Neural progenitor cell (in vitro differentiated cells): Measurements from ENCODE around the gene SGO1. TPM values are rescaled to one million over a fixed set of nuclear protein-coding genes. Genes with fewer than 3 reads are reported as not detected.

Experiments
- DNase-seq: peaks from one replicate; pipeline ENCODE4 v3.0.0-alpha.2; 2016; ENCODE audit warnings: low spot score
- H2AFZ ChIP-seq: fragments of 200-600 bp; sonication (generic); replicated peaks from 2 replicates; pipeline ENCODE4 v1.6.1; 2016; ENCODE audit warnings: antibody characterized with exemption
- H3F3A ChIP-seq: fragments of 200-600 bp; sonication (generic); 2 replicates; pipeline ENCODE4 v1.6.1; 2016; ENCODE audit warnings: antibody characterized with exemption, low read depth
- H3K27ac ChIP-seq: fragments of 200-600 bp; sonication (generic); 2 replicates; pipeline ENCODE4 v1.5.1; 2016; ENCODE audit warnings: mild to moderate bottlenecking
- H3K27me3 ChIP-seq: fragments of 200-600 bp; sonication (generic); 2 replicates; pipeline ENCODE4 v1.6.1; 2016; ENCODE audit warnings: mild to moderate bottlenecking, moderate library complexity
- H3K36me3 ChIP-seq: fragments of 200-600 bp; sonication (generic); 2 replicates; pipeline ENCODE4 v1.5.1; 2016
- H3K4me1 ChIP-seq: fragments of 200-600 bp; sonication (generic); 2 replicates; pipeline ENCODE4 v1.6.1; 2016; ENCODE audit warnings: mixed run types
- H3K4me2 ChIP-seq: fragments of 200-600 bp; sonication (generic); 2 replicates; pipeline ENCODE4 v1.6.1; 2016
- H3K4me3 ChIP-seq: fragments of 200-600 bp; sonication (generic); 2 replicates; pipeline ENCODE4 v1.5.1; 2016
- H3K79me2 ChIP-seq: fragments of 200-600 bp; sonication (generic); 2 replicates; pipeline ENCODE4 v1.6.1; 2016; ENCODE audit warnings: low read depth
- H3K9ac ChIP-seq: fragments of 200-600 bp; sonication (generic); 2 replicates; pipeline ENCODE4 v1.6.1; 2016
- H3K9me3 ChIP-seq: fragments of 200-600 bp; sonication (generic); 2 replicates; pipeline ENCODE4 v1.5.1; 2016; ENCODE audit warnings: low read depth
- H4K20me1 ChIP-seq: fragments of 200-600 bp; sonication (generic); 2 replicates; pipeline ENCODE4 v1.6.1; 2016; ENCODE audit warnings: low read depth
- H3K27ac Mint-ChIP-seq: 3 replicates; pipeline ENCODE4 v1.8.0; 2021; ENCODE audit warnings: mixed read lengths
- H3K27me3 Mint-ChIP-seq: 2 replicates; pipeline ENCODE4 v1.8.0; 2022; ENCODE audit warnings: low read depth, mild to moderate bottlenecking, inconsistent platforms, moderate library complexity, mixed read lengths; ENCODE audit not compliant: insufficient read depth
- H3K36me3 Mint-ChIP-seq: 3 replicates; pipeline ENCODE4 v1.8.0; 2021; ENCODE audit warnings: mixed read lengths
- H3K4me1 Mint-ChIP-seq: 3 replicates; pipeline ENCODE4 v1.8.0; 2021; ENCODE audit warnings: mixed read lengths
- H3K4me3 Mint-ChIP-seq: 3 replicates; pipeline ENCODE4 v1.8.0; 2021; ENCODE audit warnings: mild to moderate bottlenecking, moderate library complexity, mixed read lengths
- H3K9me3 Mint-ChIP-seq: 3 replicates; pipeline ENCODE4 v1.8.0; 2020; ENCODE audit warnings: mixed read lengths
- EZH2 ChIP-seq: fragments of 200-600 bp; sonication (generic); IDR thresholded peaks from 2 replicates; pipeline ENCODE4 v1.6.1; 2017; ENCODE audit warnings: antibody characterized with exemption, mild to moderate bottlenecking, moderate library complexity
- EZH2phosphoT487 ChIP-seq: fragments of 200-600 bp; sonication (generic); IDR thresholded peaks from 2 replicates; pipeline ENCODE4 v1.6.1; 2017; ENCODE audit warnings: antibody characterized with exemption
- total RNA-seq: library from RNA; depleted of rRNA; stranded (reverse); fragments of >200 nt; gene quantifications from 2 replicates; pipeline ENCODE4 v1.2.3, GENCODE V29; 2015; ENCODE audit warnings: low replicate concordance
- TF ChIP-seq, protein P1 (sequence below): fragments of 200-600 bp; sonication (generic); IDR thresholded peaks from 2 replicates; pipeline ENCODE4 v1.5.1; 2017; ENCODE audit warnings: antibody characterized with exemption, mild to moderate bottlenecking

SGO1 gene
- total RNA-seq, 1 donor from 2014 or later, result 59.2 TPM

DNA sequence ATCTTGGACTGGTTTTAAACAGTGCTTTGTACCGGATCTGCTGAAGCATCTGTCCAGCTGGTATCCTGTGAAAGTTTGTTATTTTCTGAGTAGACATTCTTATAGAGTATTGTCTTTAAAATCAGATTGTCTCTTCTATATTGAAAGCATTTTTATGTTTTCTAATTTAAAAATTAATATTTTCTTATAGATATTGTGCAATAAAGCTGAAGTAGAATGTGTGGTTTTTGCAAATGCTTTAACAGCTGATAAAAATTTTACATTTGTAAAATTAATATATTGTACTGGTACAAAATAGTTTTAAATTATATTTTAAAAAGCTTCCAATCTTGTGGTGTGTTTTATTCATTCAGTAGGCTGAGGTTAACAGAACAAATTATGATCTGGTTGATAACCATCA, 31.9 kb downstream of the SGO1 start:
- Mint-ChIP-seq H3K27me3 (no peaks in the 10 kb centered on the region), H3K27ac (no peak overlapping the region), H3K4me1 (peaks cover 5% of the 10 kb centered on the region), H3K36me3 (peaks cover 5% of the 10 kb centered on the region), H3K4me3 (no peak overlapping the region), H3K9me3 (no peaks in the 10 kb centered on the region)
- Histone ChIP-seq H3K27me3 (no peaks in the 10 kb centered on the region), H3K4me1 (peaks cover 24% of the 10 kb centered on the region), H3K4me2 (no peak overlapping the region), H3K79me2 (no peaks in the 10 kb centered on the region), H2AFZ (no peak overlapping the region), H3K36me3 (peaks cover 13% of the 10 kb centered on the region), H3K27ac (peak overlapping the region; percentile 53), H4K20me1 (no peaks in the 10 kb centered on the region), H3K9me3 (no peaks in the 10 kb centered on the region), H3K9ac (no peak overlapping the region), H3K4me3 (no peak overlapping the region), H3F3A (peaks cover 33% of the 10 kb centered on the region)
- no peak for DNase-seq
- TF ChIP-seq EZH2, result no peak
- TF ChIP-seq, protein P1, sequence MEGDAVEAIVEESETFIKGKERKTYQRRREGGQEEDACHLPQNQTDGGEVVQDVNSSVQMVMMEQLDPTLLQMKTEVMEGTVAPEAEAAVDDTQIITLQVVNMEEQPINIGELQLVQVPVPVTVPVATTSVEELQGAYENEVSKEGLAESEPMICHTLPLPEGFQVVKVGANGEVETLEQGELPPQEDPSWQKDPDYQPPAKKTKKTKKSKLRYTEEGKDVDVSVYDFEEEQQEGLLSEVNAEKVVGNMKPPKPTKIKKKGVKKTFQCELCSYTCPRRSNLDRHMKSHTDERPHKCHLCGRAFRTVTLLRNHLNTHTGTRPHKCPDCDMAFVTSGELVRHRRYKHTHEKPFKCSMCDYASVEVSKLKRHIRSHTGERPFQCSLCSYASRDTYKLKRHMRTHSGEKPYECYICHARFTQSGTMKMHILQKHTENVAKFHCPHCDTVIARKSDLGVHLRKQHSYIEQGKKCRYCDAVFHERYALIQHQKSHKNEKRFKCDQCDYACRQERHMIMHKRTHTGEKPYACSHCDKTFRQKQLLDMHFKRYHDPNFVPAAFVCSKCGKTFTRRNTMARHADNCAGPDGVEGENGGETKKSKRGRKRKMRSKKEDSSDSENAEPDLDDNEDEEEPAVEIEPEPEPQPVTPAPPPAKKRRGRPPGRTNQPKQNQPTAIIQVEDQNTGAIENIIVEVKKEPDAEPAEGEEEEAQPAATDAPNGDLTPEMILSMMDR, result no peak
- no peak for TF ChIP-seq EZH2phosphoT487

DNA sequence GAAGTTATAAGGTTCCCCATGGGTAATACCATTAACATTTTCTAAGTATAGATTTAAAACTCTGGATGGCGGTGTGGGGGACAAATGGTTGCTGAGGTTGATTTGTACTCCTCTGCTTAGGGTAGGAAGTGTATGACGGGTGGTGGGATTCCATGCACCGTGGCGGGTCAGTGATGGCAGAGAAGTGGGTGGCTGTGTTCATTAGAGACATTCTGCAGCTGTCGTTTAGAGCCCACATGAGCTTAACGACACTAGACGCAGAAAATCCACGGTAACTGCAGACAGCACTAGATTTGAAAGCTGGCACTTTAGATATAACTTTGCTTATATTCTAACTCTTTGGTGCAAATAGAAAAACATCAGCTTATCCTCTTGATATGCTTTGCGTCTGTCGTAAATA, 37.5 kb downstream of the SGO1 start:
- H3K4me3 Mint-ChIP-seq, result no peak overlapping the region
- peaks cover 14% of the 10 kb centered on the region for H3F3A ChIP-seq
- no peak overlapping the region for H3K4me2 ChIP-seq
- H3K9ac ChIP-seq, result no peak overlapping the region
- no peaks in the 10 kb centered on the region for H3K79me2 ChIP-seq
- no peaks in the 10 kb centered on the region for H3K27me3 ChIP-seq
- H3K9me3 ChIP-seq, result no peaks in the 10 kb centered on the region
- DNase-seq, result no peak
- no peak overlapping the region for H3K27ac ChIP-seq
- H4K20me1 ChIP-seq, result no peaks in the 10 kb centered on the region
- H3K27ac Mint-ChIP-seq, result no peak overlapping the region
- H2AFZ ChIP-seq, result no peak overlapping the region
- peaks cover 5% of the 10 kb centered on the region for H3K4me1 Mint-ChIP-seq
- no peak overlapping the region for H3K4me3 ChIP-seq
- no peaks in the 10 kb centered on the region for H3K27me3 Mint-ChIP-seq
- TF ChIP-seq, protein P1, result no peak
- TF ChIP-seq EZH2phosphoT487 (no peak), EZH2 (no peak)
- peaks cover 32% of the 10 kb centered on the region for H3K4me1 ChIP-seq
- H3K36me3 Mint-ChIP-seq, result peaks cover 2% of the 10 kb centered on the region
- no peaks in the 10 kb centered on the region for H3K9me3 Mint-ChIP-seq
- peaks cover 13% of the 10 kb centered on the region for H3K36me3 ChIP-seq

DNA sequence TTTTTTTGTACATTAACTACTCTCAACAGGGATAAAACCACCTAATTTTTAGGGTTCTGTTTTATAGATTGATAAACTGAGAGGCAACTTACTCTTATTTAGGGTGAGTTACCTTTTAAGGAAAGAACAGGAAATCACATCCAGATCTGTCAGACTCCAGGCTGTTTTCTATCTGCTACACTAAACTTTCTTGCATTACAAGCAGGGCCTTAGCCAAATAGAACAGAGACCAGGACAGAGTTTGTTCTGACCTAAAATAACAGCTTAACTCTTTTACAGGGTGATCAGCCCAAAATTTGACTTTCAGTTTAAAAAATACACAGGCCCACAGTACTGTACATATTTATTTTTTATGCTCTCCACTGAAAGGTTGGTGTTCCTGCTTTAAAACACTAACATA, 38.6 kb downstream of the SGO1 start:
- Histone ChIP-seq H3K9ac (no peak overlapping the region), H3K4me1 (peaks cover 30% of the 10 kb centered on the region), H3K27me3 (no peaks in the 10 kb centered on the region), H2AFZ (no peak overlapping the region), H3F3A (peaks cover 25% of the 10 kb centered on the region), H3K4me3 (no peak overlapping the region), H3K4me2 (no peak overlapping the region), H3K27ac (no peak overlapping the region), H3K36me3 (peaks cover 14% of the 10 kb centered on the region), H3K79me2 (no peaks in the 10 kb centered on the region), H4K20me1 (peaks cover under 1% of the 10 kb centered on the region), H3K9me3 (no peaks in the 10 kb centered on the region)
- Mint-ChIP-seq H3K9me3 (no peaks in the 10 kb centered on the region), H3K36me3 (peaks cover 4% of the 10 kb centered on the region), H3K4me1 (peaks cover 11% of the 10 kb centered on the region), H3K4me3 (no peak overlapping the region), H3K27ac (no peak overlapping the region), H3K27me3 (no peaks in the 10 kb centered on the region)
- no peak for TF ChIP-seq EZH2
- no peak for TF ChIP-seq EZH2phosphoT487
- TF ChIP-seq, protein P1, result no peak
- no peak for DNase-seq
